ENCODE measurements around the gene STAT6.
A peak's percentile ranks its signal among the peaks of the same experiment; 100 is the strongest.
"Not testable (repeated sequence)": the region's sequence is repeated elsewhere in the genome, so short reads cannot be mapped to it uniquely, and the experiment has no call there.

Gene STAT6

GRCh38 chr12:57090924-57091637 is 20.1 kb downstream of the STAT6 start:
- H3K4me3 Mint-ChIP-seq, result peak overlapping the region; percentile 91
- no peaks in the 10 kb centered on the region for H3K9me3 Mint-ChIP-seq
- H3K27me3 Mint-ChIP-seq, result no peaks in the 10 kb centered on the region
- peaks cover 39% of the 10 kb centered on the region for H3K36me3 Mint-ChIP-seq
- ATAC-seq, result no peak
- H3K4me1 Mint-ChIP-seq, result peaks cover 82% of the 10 kb centered on the region
- H3K27ac Mint-ChIP-seq, result peak overlapping the region; percentile 97

GRCh38 chr12:57090490-57090889 is 20.7 kb downstream of the STAT6 start:
- H3K4me3 Mint-ChIP-seq, result peak overlapping the region; percentile 91
- no peak for ATAC-seq
- H3K9me3 Mint-ChIP-seq, result no peaks in the 10 kb centered on the region
- H3K36me3 Mint-ChIP-seq, result peaks cover 38% of the 10 kb centered on the region
- H3K27me3 Mint-ChIP-seq, result no peaks in the 10 kb centered on the region
- H3K27ac Mint-ChIP-seq, result peak overlapping the region; percentile 97
- H3K4me1 Mint-ChIP-seq, result peaks cover 82% of the 10 kb centered on the region

- H3K9me3 Mint-ChIP-seq, result no peaks in the 10 kb centered on the region
- H3K27me3 Mint-ChIP-seq, result no peaks in the 10 kb centered on the region
- peaks cover 80% of the 10 kb centered on the region for H3K4me1 Mint-ChIP-seq
- H3K27ac Mint-ChIP-seq, result peak overlapping the region; percentile 97
- ATAC-seq, result no peak
- peaks cover 38% of the 10 kb centered on the region for H3K36me3 Mint-ChIP-seq
- peak overlapping the region; percentile 91 for H3K4me3 Mint-ChIP-seq
These were observed 21.6 kb downstream of the STAT6 start for GRCh38 chr12:57089271-57090245.

GRCh38 chr12:57088354-57089270 is 22.6 kb downstream of the STAT6 start, which contains the start of gene NAB2:
NAB2 (plus strand) TSS chr12:57089114; CDS start chr12:57089272, 158 bp downstream.
- Mint-ChIP-seq H3K27me3 (no peaks in the 10 kb centered on the region), H3K36me3 (peaks cover 36% of the 10 kb centered on the region), H3K4me1 (peaks cover 70% of the 10 kb centered on the region), H3K27ac (peak within 1 kb of the TSS; percentile 97), H3K4me3 (peak within 1 kb of the TSS; percentile 97), H3K9me3 (no peaks in the 10 kb centered on the region)
- peak; percentile 78 for ATAC-seq

- H3K27ac Mint-ChIP-seq, result peak overlapping the region; percentile 97
- H3K9me3 Mint-ChIP-seq, result no peaks in the 10 kb centered on the region
- H3K4me3 Mint-ChIP-seq, result peak overlapping the region; percentile 97
- peaks cover 62% of the 10 kb centered on the region for H3K4me1 Mint-ChIP-seq
- H3K27me3 Mint-ChIP-seq, result no peaks in the 10 kb centered on the region
- H3K36me3 Mint-ChIP-seq, result peaks cover 30% of the 10 kb centered on the region
- peak; percentile 74 for ATAC-seq
These were observed 23.3 kb downstream of the STAT6 start for GRCh38 chr12:57087691-57088353.

GRCh38 chr12:57087010-57087690 is 24.0 kb downstream of the STAT6 start:
- peaks cover 24% of the 10 kb centered on the region for H3K36me3 Mint-ChIP-seq
- H3K27me3 Mint-ChIP-seq, result no peaks in the 10 kb centered on the region
- H3K4me3 Mint-ChIP-seq, result peak overlapping the region; percentile 97
- peak; percentile 69 for ATAC-seq
- H3K27ac Mint-ChIP-seq, result peak overlapping the region; percentile 97
- H3K9me3 Mint-ChIP-seq, result no peaks in the 10 kb centered on the region
- H3K4me1 Mint-ChIP-seq, result peaks cover 56% of the 10 kb centered on the region

GRCh38 chr12:57086493-57087009 is 24.6 kb downstream of the STAT6 start:
- peaks cover 50% of the 10 kb centered on the region for H3K4me1 Mint-ChIP-seq
- no peak for ATAC-seq
- peak overlapping the region; percentile 97 for H3K27ac Mint-ChIP-seq
- no peaks in the 10 kb centered on the region for H3K9me3 Mint-ChIP-seq
- peak overlapping the region; percentile 97 for H3K4me3 Mint-ChIP-seq
- H3K36me3 Mint-ChIP-seq, result peaks cover 18% of the 10 kb centered on the region
- no peaks in the 10 kb centered on the region for H3K27me3 Mint-ChIP-seq

- H3K4me3 Mint-ChIP-seq, result peak overlapping the region; percentile 97
- H3K9me3 Mint-ChIP-seq, result no peaks in the 10 kb centered on the region
- H3K27me3 Mint-ChIP-seq, result no peaks in the 10 kb centered on the region
- H3K36me3 Mint-ChIP-seq, result peaks cover 13% of the 10 kb centered on the region
- H3K27ac Mint-ChIP-seq, result peak overlapping the region; percentile 97
- no peak for ATAC-seq
- peaks cover 45% of the 10 kb centered on the region for H3K4me1 Mint-ChIP-seq
These were observed 25.1 kb downstream of the STAT6 start for GRCh38 chr12:57085999-57086492.

GRCh38 chr12:57080855-57081254 is 30.3 kb downstream of the STAT6 start:
- no peaks in the 10 kb centered on the region for H3K9me3 Mint-ChIP-seq
- H3K4me1 Mint-ChIP-seq, result peaks cover 11% of the 10 kb centered on the region
- ATAC-seq, result no peak
- no peaks in the 10 kb centered on the region for H3K36me3 Mint-ChIP-seq
- H3K27ac Mint-ChIP-seq, result no peak overlapping the region
- H3K27me3 Mint-ChIP-seq, result no peaks in the 10 kb centered on the region
- no peak overlapping the region for H3K4me3 Mint-ChIP-seq

- Mint-ChIP-seq H3K27ac (peak overlapping the region; percentile 93), H3K4me3 (no peak overlapping the region), H3K36me3 (no peaks in the 10 kb centered on the region), H3K27me3 (no peaks in the 10 kb centered on the region), H3K9me3 (no peaks in the 10 kb centered on the region), H3K4me1 (peaks cover under 1% of the 10 kb centered on the region)
- ATAC-seq, result no peak
These were observed 31.3 kb downstream of the STAT6 start for GRCh38 chr12:57079821-57080220.

- Mint-ChIP-seq H3K4me1 (peaks cover 6% of the 10 kb centered on the region), H3K36me3 (no peaks in the 10 kb centered on the region), H3K27ac (peak within 1 kb of the TSS; percentile 93), H3K9me3 (no peaks in the 10 kb centered on the region), H3K27me3 (no peaks in the 10 kb centered on the region), H3K4me3 (peak within 1 kb of the TSS; percentile 97)
- ATAC-seq, result peak; percentile 99
These were observed 32.4 kb downstream of the STAT6 start, which contains the start of gene NEMP1 for GRCh38 chr12:57078519-57079404. NEMP1 (minus strand) TSS chr12:57078791; CDS start chr12:57078745, 46 bp downstream.

- not testable (repeated sequence) for H3K4me3 Mint-ChIP-seq, ATAC-seq, H3K27me3 Mint-ChIP-seq
These were observed 37.4 kb downstream of the STAT6 start for GRCh38 chr12:57073566-57074450.

More at GRCh38 chr12:57073566-57074450, 37.4 kb downstream of the STAT6 start:
- Mint-ChIP-seq H3K27ac (peak overlapping the region; percentile 84), H3K4me1 (peaks cover 30% of the 10 kb centered on the region), H3K36me3 (peaks cover 18% of the 10 kb centered on the region)
- H3K9me3 Mint-ChIP-seq, result not testable (repeated sequence)

All from stimulated activated memory B cell treated with anti-CD40 and anti-IgM and Interleukin-4, amounts not matched to agents 10 μg/mL and 1 μg/mL and 100 μg/mL, for 72 hours (primary cell).